Skeletal muscle satellite cell (primary cell): ENCODE results near the gene BOC.

Experiments
- H3K27me3 ChIP-seq: 2 replicates; pipeline ENCODE4 v1.7.0; 2013; ENCODE audit warnings: low read length; ENCODE audit not compliant: control insufficient read depth, insufficient read depth
- H3K36me3 ChIP-seq: 2 replicates; pipeline ENCODE4 v1.7.0; 2013; ENCODE audit warnings: mild to moderate bottlenecking, control low read depth, low read length; ENCODE audit not compliant: insufficient read depth
- H3K4me1 ChIP-seq: 2 replicates; pipeline ENCODE4 v1.7.0; 2013; ENCODE audit warnings: low read length; ENCODE audit not compliant: control insufficient read depth, insufficient read depth
- H3K4me2 ChIP-seq: 2 replicates; pipeline ENCODE4 v1.7.0; 2013; ENCODE audit warnings: mild to moderate bottlenecking, low read length
- H3K4me3 ChIP-seq: 2 replicates; pipeline ENCODE4 v1.7.0; 2013; ENCODE audit warnings: low read length
- H3K9ac ChIP-seq: 2 replicates; pipeline ENCODE4 v1.7.0; 2013; ENCODE audit warnings: mild to moderate bottlenecking, low read depth, low read length, moderate library complexity
- H3K9me3 ChIP-seq: replicated peaks from 2 replicates; pipeline ENCODE4 v1.7.0; 2013; ENCODE audit warnings: mild to moderate bottlenecking, control low read depth, low read length

BOC gene

DNA sequence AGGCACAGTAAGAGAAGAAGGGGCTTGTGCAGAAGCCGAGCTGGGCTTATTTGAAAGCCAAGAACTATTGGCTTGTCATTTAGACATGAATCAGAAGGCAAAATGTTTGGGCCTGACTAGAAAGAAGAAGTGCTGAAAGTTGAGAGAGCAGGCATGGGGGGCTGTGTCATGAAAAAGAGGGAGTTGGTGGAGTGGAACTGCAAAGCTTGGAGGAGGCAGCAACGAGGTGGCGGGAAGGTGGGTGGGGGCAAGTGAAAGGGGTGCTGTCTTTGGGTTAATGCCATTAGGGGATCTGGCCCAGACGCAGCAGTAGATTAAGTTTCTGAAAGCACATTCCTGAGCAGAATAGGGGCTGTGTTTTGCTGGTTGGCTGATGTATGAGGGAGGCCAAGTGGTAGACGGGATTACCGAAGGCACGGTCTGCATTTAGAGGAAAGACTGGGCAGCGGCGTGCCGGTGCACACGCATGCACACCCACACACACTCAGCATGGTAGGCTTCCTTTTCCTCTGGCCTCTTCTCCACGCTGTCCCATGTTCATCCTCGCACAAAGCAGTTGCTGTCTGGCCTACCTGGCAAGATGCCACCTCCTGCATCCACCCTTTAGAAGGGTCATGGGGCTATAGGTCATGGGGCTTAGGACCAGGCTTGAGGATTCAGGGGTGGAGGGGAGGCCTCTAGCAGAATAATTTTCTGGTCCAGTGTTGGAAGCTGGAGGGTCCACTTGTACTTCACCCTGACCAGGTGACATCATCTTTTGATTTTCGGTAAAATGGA lies 43.0 kb downstream of the BOC start:
- H3K9me3 ChIP-seq: no peaks in the 10 kb centered on the region
- H3K4me3 ChIP-seq: no peak overlapping the region
- no peak overlapping the region for H3K4me2 ChIP-seq
- no peaks in the 10 kb centered on the region for H3K36me3 ChIP-seq
- no peak overlapping the region for H3K9ac ChIP-seq
- H3K4me1 ChIP-seq: peaks cover 27% of the 10 kb centered on the region
- no peaks in the 10 kb centered on the region for H3K27me3 ChIP-seq

DNA sequence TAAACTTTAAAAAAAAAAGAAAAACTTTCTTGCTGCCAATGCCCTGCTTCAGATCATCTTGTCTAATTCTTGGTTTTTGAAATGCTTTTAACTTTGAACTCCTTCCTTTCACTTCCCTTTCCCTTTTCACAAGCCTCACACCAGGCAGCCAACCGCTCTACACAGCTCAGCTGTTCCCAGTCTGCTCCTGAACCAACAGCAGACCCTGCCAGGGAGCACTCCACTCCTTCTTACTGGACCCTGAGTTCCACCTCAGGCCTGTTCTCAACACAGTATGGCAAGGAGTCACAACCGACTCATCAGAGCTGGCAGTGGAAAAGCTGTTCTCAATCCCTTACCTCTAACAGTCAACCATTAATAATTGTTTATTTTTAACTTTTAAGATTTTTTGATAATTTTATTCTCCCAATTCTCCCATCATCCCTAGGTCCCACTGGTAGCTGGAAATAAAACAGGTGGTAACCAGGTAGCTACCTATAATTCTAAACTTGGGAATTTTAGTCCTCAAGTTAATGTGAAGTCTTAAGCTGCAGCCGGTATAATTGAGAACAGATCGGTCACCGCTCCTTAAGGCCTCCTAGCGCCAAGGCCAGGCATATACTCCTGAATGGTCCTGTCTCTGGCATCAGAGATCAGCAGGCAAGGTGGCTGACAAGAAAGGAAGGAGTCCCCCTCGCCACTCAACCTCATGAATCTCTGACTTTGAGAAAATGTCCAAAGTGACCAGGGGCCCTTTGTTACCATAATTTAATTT lies 43.9 kb downstream of the BOC start:
- peaks cover 18% of the 10 kb centered on the region for H3K4me1 ChIP-seq
- no peak overlapping the region for H3K4me2 ChIP-seq
- no peak overlapping the region for H3K4me3 ChIP-seq
- H3K36me3 ChIP-seq: no peaks in the 10 kb centered on the region
- no peaks in the 10 kb centered on the region for H3K27me3 ChIP-seq
- no peak overlapping the region for H3K9ac ChIP-seq
- H3K9me3 ChIP-seq: no peaks in the 10 kb centered on the region

DNA sequence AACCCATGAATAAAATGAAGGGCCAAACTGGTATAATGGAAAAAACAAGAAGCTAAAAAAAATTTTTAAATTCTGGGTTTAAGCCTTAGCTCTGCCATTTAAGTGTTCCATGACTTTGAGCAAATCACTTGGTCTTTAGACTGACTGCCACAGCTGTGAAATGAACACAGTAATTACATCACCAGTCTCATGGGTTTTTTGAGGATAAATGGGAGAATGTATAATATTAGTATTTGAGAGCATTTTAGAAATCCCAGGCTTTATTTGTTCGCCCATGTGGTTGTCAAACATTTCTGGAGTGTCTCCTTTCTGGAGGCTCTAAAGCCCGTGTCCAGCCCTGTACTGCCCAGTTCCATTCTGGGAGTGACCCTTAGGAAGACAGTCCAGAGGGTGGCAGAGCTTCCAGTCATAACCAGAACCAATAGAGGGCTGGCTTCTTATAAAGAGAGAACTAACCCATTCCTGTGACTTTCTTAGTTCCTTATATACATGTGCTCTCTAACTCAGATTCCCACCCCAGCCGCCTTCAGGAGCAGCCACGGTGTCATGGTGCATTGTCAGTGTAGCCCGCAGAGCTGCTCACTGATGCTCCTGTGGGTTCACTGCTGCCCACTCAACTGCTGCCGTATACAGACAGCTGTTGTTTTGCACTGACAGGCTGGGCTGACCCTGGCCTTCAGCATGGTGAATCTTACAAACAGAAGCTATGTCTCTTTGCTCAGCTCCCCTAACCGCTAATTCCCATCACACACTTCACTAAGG lies 44.7 kb downstream of the BOC start:
- no peaks in the 10 kb centered on the region for H3K9me3 ChIP-seq
- H3K4me2 ChIP-seq: no peak overlapping the region
- H3K4me3 ChIP-seq: no peak overlapping the region
- no peaks in the 10 kb centered on the region for H3K36me3 ChIP-seq
- no peak overlapping the region for H3K9ac ChIP-seq
- H3K27me3 ChIP-seq: peaks cover 1% of the 10 kb centered on the region
- H3K4me1 ChIP-seq: peaks cover 17% of the 10 kb centered on the region

DNA sequence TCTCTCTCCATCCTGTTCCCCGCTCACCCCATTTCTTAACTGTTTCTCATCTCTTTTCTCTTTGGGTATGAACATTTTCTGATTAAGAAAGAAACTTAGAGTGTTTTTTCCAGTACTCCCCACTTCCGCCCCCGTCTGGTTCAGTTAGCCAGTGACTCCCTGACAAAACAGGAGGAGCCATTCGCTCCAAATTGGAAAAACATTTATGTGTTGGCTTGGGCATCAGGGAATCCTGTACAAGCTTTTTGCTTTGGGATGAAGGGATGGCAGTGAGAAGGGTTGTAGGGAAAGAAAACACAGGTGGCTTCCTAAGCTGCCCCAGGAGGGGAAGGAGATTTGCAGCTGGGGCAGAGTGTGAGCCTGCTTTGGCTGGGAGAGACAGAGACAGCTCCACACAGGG lies 47.0 kb downstream of the BOC start:
- Histone ChIP-seq H3K4me2 (no peak overlapping the region), H3K9ac (no peak overlapping the region), H3K4me3 (no peak overlapping the region), H3K4me1 (peaks cover 17% of the 10 kb centered on the region), H3K9me3 (no peaks in the 10 kb centered on the region), H3K36me3 (no peaks in the 10 kb centered on the region), H3K27me3 (peaks cover 10% of the 10 kb centered on the region)

DNA sequence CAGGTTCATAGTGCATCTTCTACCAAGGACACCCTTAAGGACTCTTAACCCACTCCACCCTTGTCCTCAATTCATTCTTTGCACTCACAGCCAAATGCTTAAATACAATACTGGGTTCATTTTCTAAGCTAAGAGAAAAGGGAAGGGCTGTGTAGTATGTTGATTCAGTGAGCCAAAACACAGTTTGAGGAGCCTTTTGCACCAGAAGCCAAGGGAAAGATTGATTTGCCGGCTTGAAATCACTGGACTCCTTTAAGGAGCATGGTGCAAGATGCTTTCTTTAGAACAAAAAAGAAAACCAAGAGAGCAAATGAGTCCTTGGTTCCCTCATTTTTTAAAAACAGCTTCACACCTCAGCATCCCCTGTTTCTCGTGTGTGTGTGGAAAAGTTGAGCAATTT lies 47.8 kb downstream of the BOC start:
- no peak overlapping the region for H3K9ac ChIP-seq
- H3K36me3 ChIP-seq: no peaks in the 10 kb centered on the region
- H3K9me3 ChIP-seq: no peaks in the 10 kb centered on the region
- peaks cover 15% of the 10 kb centered on the region for H3K27me3 ChIP-seq
- H3K4me3 ChIP-seq: no peak overlapping the region
- peaks cover 17% of the 10 kb centered on the region for H3K4me1 ChIP-seq
- no peak overlapping the region for H3K4me2 ChIP-seq

DNA sequence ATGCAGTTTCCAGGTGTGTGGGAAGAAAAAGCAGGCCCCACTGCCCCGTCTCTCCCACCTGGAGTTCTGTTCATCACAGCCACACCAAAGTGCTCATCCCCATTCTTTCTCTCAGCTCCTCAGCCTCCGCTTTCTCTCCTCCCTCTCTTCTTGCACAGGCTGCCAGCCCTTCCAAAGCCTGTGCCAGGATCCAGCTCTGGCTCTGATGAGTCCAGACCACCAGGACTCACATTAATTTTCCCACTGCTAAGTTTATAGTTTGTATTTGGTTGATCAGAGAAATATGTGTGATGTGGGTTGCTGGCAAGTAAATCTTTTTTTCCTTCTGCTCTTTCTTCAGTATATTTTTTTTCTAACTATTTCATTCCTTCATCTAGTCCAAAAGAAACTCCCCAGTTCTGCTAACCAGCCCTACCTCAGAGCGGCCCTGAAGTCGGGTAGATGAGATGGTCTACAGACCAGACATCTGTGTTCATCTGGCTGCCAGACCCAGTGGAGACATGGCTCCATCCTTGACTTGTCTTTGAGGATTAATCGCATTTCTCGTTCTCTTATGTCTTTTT lies 49.8 kb downstream of the BOC start:
- Histone ChIP-seq H3K4me3 (no peak overlapping the region), H3K9me3 (no peaks in the 10 kb centered on the region), H3K36me3 (no peaks in the 10 kb centered on the region), H3K4me1 (peaks cover under 1% of the 10 kb centered on the region), H3K9ac (no peak overlapping the region), H3K4me2 (no peak overlapping the region), H3K27me3 (peaks cover 31% of the 10 kb centered on the region)

DNA sequence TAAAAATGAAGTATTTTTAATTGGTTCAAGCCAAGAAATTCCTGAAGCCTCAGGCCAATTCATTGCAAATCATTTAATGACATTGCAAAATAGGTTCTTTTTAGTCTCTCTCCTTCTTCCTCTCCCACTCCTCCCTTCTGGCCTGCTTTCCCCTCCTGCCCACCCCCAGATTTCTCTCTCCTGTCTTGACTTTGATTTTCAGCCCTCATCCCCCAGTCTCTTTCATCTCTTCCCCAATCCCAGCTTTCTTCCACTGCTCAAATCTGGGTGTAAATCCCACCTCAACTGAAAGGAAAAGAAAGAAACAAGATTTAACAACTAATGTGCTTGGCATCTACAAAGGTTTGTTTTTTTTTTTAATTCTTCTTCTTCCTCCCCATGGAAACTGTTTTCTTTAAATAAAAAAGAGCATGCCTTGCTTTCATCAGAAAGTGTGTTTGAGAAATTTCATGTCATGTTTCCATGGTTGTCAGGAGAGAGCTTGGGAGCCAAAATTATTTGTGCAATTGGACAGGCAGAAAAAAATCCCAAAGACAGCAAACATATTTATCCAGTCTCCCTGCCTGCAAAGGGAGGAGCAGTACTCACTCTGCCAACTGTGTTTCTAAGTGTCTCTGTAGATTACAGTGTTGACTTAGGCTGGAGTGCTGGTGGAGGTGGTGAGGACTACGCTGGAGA lies 50.4 kb downstream of the BOC start:
- Histone ChIP-seq H3K27me3 (peaks cover 36% of the 10 kb centered on the region), H3K4me3 (no peak overlapping the region), H3K9me3 (no peaks in the 10 kb centered on the region), H3K4me1 (no peaks in the 10 kb centered on the region), H3K4me2 (no peak overlapping the region), H3K36me3 (no peaks in the 10 kb centered on the region), H3K9ac (no peak overlapping the region)

DNA sequence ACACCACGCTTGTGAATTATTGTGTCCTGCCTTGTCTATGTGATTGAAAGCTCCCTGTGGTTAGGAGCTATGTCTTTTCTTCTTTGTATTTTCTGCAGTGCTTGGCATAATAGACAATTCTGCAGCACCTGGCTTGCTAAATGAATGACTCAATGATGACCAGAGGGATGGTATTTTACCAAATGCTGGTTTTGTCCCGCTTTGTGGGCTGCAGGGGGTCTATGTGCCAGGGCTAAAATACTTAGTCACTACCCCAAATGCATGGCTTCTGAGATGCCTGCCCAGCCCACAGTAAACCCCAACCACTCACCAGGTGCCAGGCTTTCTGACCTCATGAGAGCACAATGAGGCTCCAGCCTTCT lies 50.9 kb downstream of the BOC start:
- Histone ChIP-seq H3K36me3 (no peaks in the 10 kb centered on the region), H3K9me3 (no peaks in the 10 kb centered on the region), H3K9ac (no peak overlapping the region), H3K4me2 (no peak overlapping the region), H3K27me3 (peaks cover 37% of the 10 kb centered on the region), H3K4me3 (no peak overlapping the region), H3K4me1 (no peaks in the 10 kb centered on the region)

DNA sequence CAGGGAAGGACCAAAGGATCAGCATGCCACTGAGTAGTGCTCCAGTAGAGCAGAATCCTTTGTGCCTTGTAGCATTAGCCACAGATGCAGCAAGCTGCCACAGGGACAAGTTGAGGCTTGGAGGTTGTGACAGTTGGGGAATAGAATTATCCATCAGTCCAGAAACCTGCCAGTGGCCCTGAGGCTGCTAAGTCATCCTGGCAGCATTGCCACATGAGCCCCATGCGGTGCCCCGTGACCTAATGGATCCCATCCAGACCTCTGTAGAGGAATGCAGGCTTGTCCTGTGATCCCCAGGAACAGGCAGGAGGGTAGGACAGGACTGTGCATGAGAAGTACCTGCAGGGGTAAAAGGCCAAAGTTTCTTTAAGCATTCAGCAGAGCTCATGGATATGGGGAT lies 51.7 kb downstream of the BOC start:
- Histone ChIP-seq H3K4me2 (no peak overlapping the region), H3K4me1 (no peaks in the 10 kb centered on the region), H3K27me3 (peaks cover 44% of the 10 kb centered on the region), H3K9ac (no peak overlapping the region), H3K9me3 (no peaks in the 10 kb centered on the region), H3K4me3 (no peak overlapping the region), H3K36me3 (no peaks in the 10 kb centered on the region)

DNA sequence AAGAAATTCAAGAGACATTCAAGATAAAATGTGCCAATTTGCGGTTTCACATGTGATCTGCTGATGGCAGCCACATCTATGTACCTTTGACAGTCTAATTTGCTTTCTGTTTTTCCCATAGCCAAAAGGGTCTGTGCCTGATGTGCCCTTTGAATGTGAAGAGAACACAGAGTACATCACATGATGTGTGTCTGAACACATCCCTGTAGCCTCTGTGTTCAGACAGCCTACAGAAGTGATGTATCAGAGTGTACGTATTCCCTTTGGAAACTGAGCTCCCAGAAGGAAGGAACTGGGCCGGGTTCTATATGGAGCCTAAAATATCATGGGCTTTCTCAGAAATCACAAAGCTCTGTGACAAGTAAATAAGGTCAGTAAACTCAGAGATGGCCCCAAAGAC lies 52.4 kb downstream of the BOC start:
- Histone ChIP-seq H3K4me3 (no peak overlapping the region), H3K27me3 (peaks cover 47% of the 10 kb centered on the region), H3K4me1 (no peaks in the 10 kb centered on the region), H3K9ac (no peak overlapping the region), H3K9me3 (no peaks in the 10 kb centered on the region), H3K4me2 (no peak overlapping the region), H3K36me3 (no peaks in the 10 kb centered on the region)
